AG04449 (cell line): Measurements from ENCODE around the gene LKAAEAR1.

Source experiments
- CTCF ChIA-PET: fragments of 350-600 bp; formaldehyde crosslinking; extraction: SDS; loops from one replicate; lab custom pipeline; 2021; ENCODE audit warnings: antibody characterized with exemption; lab: Yijun Ruan, JAX
- POLR2A ChIA-PET: fragments of 400-600, 350-600 bp; formaldehyde crosslinking; extraction: SDS; loops from one replicate; lab custom pipeline; 2020; ENCODE audit warnings: antibody characterized with exemption, inconsistent platforms; lab: Yijun Ruan, JAX
- DNase-seq: peaks from one replicate; pipeline ENCODE4 v3.0.0-alpha.2; 2010; ENCODE audit warnings: low read depth, low spot score
- H3K4me3 ChIP-seq: 2 replicates; pipeline ENCODE4 v1.5.1; 2011; ENCODE audit warnings: low read depth, mild to moderate bottlenecking, control low read depth, low read length
- CTCF ChIP-seq: IDR thresholded peaks from one replicate; pipeline ENCODE4 v1.5.1; 2011; ENCODE audit warnings: mild to moderate bottlenecking, moderate library complexity, low read length, control low read depth, inconsistent platforms; ENCODE audit not compliant: insufficient read depth; ENCODE audit errors: missing control alignments

LKAAEAR1 gene

GRCh38 chr20:64080813-64081623 is 3.2 kb downstream of the LKAAEAR1 start:
- TF ChIP-seq CTCF: no peak
- H3K4me3 ChIP-seq: no peak overlapping the region
- CTCF ChIA-PET: interaction anchor here (0.6 to 8.7 kb wide), 6 partner anchors 9 to 241 kb away, joined by 3 to 51 read pairs (median 3); no protein-coding TSS in a partner anchor
- DNase-seq: no peak
- POLR2A ChIA-PET: no interaction called here

GRCh38 chr20:64080013-64080812 is 4.0 kb downstream of the LKAAEAR1 start, which contains the start of gene OPRL1:
TSS of gene OPRL1 (plus strand) at chr20:64080082. CDS start at chr20:64092721, 12,639 bp downstream.
- no peak for TF ChIP-seq CTCF
- ChIA-PET CTCF (interaction anchor here (0.6 to 8.7 kb wide), 6 partner anchors 11 to 240 kb away, joined by 3 to 51 read pairs (median 4); no protein-coding TSS in a partner anchor), POLR2A (interaction anchor here (1.2 to 2.3 kb wide), 2 partner anchors 11 to 14 kb away, joined by 3 to 7 read pairs; no protein-coding TSS in a partner anchor)
- DNase-seq: no peak
- peak within 1 kb of the TSS; percentile 67 for H3K4me3 ChIP-seq

- H3K4me3 ChIP-seq: peak within 1 kb of the TSS; percentile 67
- POLR2A ChIA-PET: interaction anchor here (1.2 to 2.3 kb wide), 2 partner anchors 10 to 14 kb away, joined by 3 to 7 read pairs; no protein-coding TSS in a partner anchor
- CTCF ChIA-PET: interaction anchor here (0.7 to 8.7 kb wide), 6 partner anchors 9 to 42 kb away, joined by 3 to 51 read pairs (median 4); no protein-coding TSS in a partner anchor
- no peak for DNase-seq
- no peak for TF ChIP-seq CTCF
Measured at GRCh38 chr20:64079273-64080012, 4.8 kb downstream of the LKAAEAR1 start, which contains the start of gene RGS19. TSS of gene RGS19 (minus strand) at chr20:64079518. CDS start at chr20:64076886, 2,632 bp downstream.

- ChIA-PET POLR2A (interaction anchor here (1.2 to 2.3 kb wide), 2 partner anchors 10 to 13 kb away, joined by 3 to 7 read pairs; no protein-coding TSS in a partner anchor), CTCF (interaction anchor here (0.7 to 8.7 kb wide), 5 partner anchors 9 to 42 kb away, joined by 3 to 51 read pairs (median 5); no protein-coding TSS in a partner anchor)
- TF ChIP-seq CTCF: no peak
- peak overlapping the region; percentile 67 for H3K4me3 ChIP-seq
- no peak for DNase-seq
Measured at GRCh38 chr20:64078934-64079272, 5.3 kb downstream of the LKAAEAR1 start.

GRCh38 chr20:64077876-64078551 is 6.2 kb downstream of the LKAAEAR1 start:
- H3K4me3 ChIP-seq: peak overlapping the region; percentile 67
- DNase-seq: no peak
- ChIA-PET CTCF (interaction anchor here (0.9 to 8.7 kb wide), 3 partner anchors 8 to 540 kb away, joined by 3 to 51 read pairs (median 3); no protein-coding TSS in a partner anchor), POLR2A (interaction anchor here (1.0 to 2.3 kb wide), 2 partner anchors 9 to 15 kb away, joined by 3 to 7 read pairs; partner anchors contain the start of gene TCEA2)
- no peak for TF ChIP-seq CTCF
